ENCODE results near the gene ZBTB32.

ZBTB32 gene

DNA sequence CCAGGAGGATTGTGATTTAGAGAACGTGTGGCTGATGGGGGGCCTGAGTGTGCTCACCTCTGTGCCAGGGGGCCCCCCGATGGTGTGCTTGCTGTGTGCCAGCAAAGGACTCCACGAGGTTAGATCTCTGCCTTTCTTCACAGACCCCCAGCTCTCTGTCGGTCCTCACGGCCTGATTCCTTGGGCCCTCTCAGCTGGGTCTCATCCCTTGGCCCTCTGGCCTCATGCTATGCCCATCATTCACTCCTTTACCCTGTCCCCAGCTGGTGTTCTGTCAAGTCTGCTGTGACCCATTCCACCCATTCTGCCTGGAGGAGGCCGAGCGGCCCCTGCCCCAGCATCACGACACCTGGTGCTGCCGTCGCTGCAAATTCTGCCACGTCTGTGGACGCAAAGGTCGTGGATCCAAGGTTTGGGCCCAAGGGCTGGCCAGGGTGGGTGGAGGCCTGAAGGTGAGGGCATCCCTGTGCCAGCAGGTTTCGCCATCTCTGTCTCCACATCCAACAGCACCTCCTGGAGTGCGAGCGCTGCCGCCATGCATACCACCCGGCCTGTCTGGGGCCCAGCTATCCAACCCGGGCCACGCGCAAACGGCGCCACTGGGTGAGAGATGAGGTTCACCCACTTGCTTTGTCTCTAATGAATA is 21.0 kb downstream of the ZBTB32 start:
- Histone ChIP-seq H3K27me3 (ENCODE audit: control insufficient read depth in 5 of 5, insufficient read depth in 4 of 5, low read length in 5 of 5) (no peaks in the 10 kb centered on the region), H3K4me1 (ENCODE audit: control insufficient read depth in 5 of 5, insufficient read depth in 5 of 5, low read length in 5 of 5) (no peaks in the 10 kb centered on the region), H3K36me3 (ENCODE audit: control insufficient read depth in 5 of 5, insufficient read depth in 5 of 5, low read length in 5 of 5) (peaks cover 0 to 97% (median 92%) of the 10 kb centered on the region in 5 donors), H3K9ac (ENCODE audit: low read length in 5 of 5) (no peak overlapping the region), H3K9me3 (ENCODE audit: control insufficient read depth in 5 of 5, low read length in 5 of 5) (no peaks in the 10 kb centered on the region), H3K4me3 (ENCODE audit: low read depth in 1 of 5, low read length in 5 of 5) (no peak overlapping the region), H3K27ac (ENCODE audit: low read depth, low read length) (no peak overlapping the region)

DNA sequence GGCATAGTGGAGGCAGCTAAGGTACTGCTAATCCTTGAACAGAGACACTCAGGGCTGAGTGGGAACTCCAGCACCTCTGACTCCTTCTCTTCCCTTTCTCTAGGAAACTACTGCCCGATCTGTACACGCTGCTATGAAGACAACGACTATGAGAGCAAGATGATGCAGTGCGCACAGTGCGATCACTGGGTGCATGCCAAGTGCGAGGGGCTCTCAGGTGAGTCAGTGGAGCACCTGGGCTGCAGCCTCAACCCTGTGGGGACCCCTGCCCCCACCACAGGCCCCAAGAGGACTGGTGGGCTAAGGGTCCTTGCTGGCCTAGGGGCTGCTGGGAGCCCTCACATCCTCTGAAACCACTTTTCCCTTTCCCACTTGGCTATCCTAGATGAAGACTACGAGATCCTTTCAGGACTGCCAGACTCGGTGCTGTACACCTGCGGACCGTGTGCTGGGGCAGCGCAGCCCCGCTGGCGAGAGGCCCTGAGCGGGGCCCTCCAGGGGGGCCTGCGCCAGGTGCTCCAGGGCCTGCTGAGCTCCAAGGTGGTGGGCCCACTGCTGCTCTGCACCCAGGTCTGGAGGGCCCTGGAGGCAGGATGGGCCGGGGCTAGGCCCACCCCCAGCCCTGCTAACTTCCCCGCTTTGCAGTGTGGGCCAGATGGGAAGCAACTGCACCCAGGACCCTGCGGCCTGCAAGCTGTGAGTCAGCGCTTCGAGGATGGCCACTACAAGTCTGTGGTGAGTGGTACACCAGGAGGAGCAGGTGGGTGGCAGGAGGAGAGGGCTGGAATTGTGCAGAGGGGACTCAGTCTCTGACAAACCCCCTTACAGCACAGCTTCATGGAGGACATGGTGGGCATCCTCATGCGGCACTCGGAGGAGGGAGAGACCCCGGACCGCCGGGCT is 22.9 kb downstream of the ZBTB32 start:
- Histone ChIP-seq H3K4me3 (ENCODE audit: low read depth in 1 of 5, low read length in 5 of 5) (no peak overlapping the region), H3K4me1 (ENCODE audit: control insufficient read depth in 5 of 5, insufficient read depth in 5 of 5, low read length in 5 of 5) (no peaks in the 10 kb centered on the region), H3K36me3 (ENCODE audit: control insufficient read depth in 5 of 5, insufficient read depth in 5 of 5, low read length in 5 of 5) (peaks cover 0 to 100% (median 98%) of the 10 kb centered on the region in 5 donors), H3K9me3 (ENCODE audit: control insufficient read depth in 5 of 5, low read length in 5 of 5) (no peaks in the 10 kb centered on the region), H3K27ac (ENCODE audit: low read depth, low read length) (no peak overlapping the region), H3K9ac (ENCODE audit: low read length in 5 of 5) (no peak overlapping the region), H3K27me3 (ENCODE audit: control insufficient read depth in 5 of 5, insufficient read depth in 4 of 5, low read length in 5 of 5) (no peaks in the 10 kb centered on the region)

DNA sequence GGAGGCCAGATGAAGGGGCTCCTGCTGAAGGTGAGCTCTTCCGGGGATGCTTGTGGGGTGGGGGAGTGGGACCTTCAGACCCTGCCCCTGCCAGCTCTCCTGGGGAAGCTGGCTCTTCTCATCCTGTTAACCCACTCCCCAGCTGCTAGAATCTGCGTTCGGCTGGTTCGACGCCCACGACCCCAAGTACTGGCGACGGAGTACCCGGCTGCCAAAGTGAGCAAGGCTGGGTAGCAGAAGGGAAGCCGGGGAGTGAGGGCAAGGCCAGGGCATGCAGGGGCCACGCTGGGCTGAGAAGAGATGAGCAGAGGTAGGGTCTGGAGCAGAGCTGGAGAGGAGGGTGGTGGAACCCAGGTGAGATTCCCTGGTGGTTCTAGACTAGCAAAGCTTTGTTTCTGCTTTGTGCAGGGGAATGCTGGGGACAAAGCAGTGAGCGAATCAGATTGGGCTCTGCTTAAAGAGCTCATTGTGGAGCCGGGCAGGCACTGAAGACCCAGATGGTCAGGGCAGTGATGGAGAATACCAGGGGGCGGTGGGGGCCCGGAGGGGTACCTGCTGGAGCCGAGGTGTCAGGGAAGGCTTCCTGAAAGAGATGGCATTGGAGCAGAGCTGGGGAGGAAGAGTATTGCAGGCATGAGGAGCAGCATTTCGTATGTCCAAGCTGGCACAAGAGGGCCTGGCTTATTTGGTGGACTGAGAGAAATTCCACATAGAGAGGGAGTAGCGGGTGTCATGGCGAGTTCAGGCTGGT is 23.8 kb downstream of the ZBTB32 start:
- no peak overlapping the region for H3K9ac ChIP-seq (ENCODE audit: low read length in 5 of 5)
- H3K27me3 ChIP-seq (ENCODE audit: control insufficient read depth in 5 of 5, insufficient read depth in 4 of 5, low read length in 5 of 5): no peaks in the 10 kb centered on the region
- peaks cover 0 to 99% (median 96%) of the 10 kb centered on the region in 5 donors for H3K36me3 ChIP-seq (ENCODE audit: control insufficient read depth in 5 of 5, insufficient read depth in 5 of 5, low read length in 5 of 5)
- no peak overlapping the region for H3K4me3 ChIP-seq (ENCODE audit: low read depth in 1 of 5, low read length in 5 of 5)
- H3K27ac ChIP-seq (ENCODE audit: low read depth, low read length): no peak overlapping the region
- H3K4me1 ChIP-seq (ENCODE audit: control insufficient read depth in 5 of 5, insufficient read depth in 5 of 5, low read length in 5 of 5): no peaks in the 10 kb centered on the region
- no peaks in the 10 kb centered on the region for H3K9me3 ChIP-seq (ENCODE audit: control insufficient read depth in 5 of 5, low read length in 5 of 5)

DNA sequence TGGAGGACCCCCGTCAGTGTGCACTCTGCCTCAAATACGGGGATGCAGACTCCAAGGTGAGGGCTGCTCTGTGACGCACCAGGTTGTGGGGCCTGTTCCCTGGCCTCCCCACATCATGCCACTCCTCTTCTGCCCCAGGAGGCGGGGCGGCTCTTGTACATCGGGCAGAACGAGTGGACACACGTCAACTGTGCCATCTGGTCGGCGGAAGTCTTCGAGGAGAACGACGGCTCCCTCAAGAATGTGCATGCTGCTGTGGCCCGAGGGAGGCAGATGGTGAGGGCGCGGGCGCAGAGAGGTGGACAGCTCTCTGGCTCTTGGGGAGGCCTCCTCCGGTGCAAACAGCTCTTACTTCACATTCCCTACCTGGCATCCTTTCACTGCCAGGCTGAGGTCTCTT is 24.7 kb downstream of the ZBTB32 start:
- no peak overlapping the region for H3K27ac ChIP-seq (ENCODE audit: low read depth, low read length)
- H3K9me3 ChIP-seq (ENCODE audit: control insufficient read depth in 5 of 5, low read length in 5 of 5): no peaks in the 10 kb centered on the region
- H3K4me1 ChIP-seq (ENCODE audit: control insufficient read depth in 5 of 5, insufficient read depth in 5 of 5, low read length in 5 of 5): no peaks in the 10 kb centered on the region
- no peak overlapping the region for H3K9ac ChIP-seq (ENCODE audit: low read length in 5 of 5)
- peaks cover 0 to 98% (median 94%) of the 10 kb centered on the region in 5 donors for H3K36me3 ChIP-seq (ENCODE audit: control insufficient read depth in 5 of 5, insufficient read depth in 5 of 5, low read length in 5 of 5)
- H3K4me3 ChIP-seq (ENCODE audit: low read depth in 1 of 5, low read length in 5 of 5): no peak overlapping the region
- H3K27me3 ChIP-seq (ENCODE audit: control insufficient read depth in 5 of 5, insufficient read depth in 4 of 5, low read length in 5 of 5): no peaks in the 10 kb centered on the region

DNA sequence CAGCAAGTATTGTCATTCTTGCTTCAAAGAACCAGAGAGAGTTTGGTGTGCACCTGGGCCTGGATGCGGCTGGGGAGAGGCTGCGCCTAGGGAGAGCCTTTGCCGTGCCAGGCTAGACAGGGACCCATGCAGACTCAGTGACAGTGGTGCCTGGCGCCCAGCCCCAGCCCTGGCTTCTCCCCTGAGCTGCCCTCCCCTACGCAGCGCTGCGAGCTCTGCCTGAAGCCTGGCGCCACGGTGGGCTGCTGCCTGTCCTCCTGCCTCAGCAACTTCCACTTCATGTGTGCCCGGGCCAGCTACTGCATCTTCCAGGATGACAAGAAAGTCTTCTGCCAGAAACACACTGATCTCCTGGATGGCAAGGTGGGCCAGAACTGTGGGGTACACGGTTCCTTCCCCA is 25.4 kb downstream of the ZBTB32 start:
- Histone ChIP-seq H3K9me3 (ENCODE audit: control insufficient read depth in 5 of 5, low read length in 5 of 5) (no peaks in the 10 kb centered on the region), H3K27ac (ENCODE audit: low read depth, low read length) (no peak overlapping the region), H3K36me3 (ENCODE audit: control insufficient read depth in 5 of 5, insufficient read depth in 5 of 5, low read length in 5 of 5) (peaks cover 0 to 98% (median 94%) of the 10 kb centered on the region in 5 donors), H3K27me3 (ENCODE audit: control insufficient read depth in 5 of 5, insufficient read depth in 4 of 5, low read length in 5 of 5) (no peaks in the 10 kb centered on the region), H3K4me3 (ENCODE audit: low read depth in 1 of 5, low read length in 5 of 5) (no peak overlapping the region), H3K4me1 (ENCODE audit: control insufficient read depth in 5 of 5, insufficient read depth in 5 of 5, low read length in 5 of 5) (no peaks in the 10 kb centered on the region), H3K9ac (ENCODE audit: low read length in 5 of 5) (no peak overlapping the region)

DNA sequence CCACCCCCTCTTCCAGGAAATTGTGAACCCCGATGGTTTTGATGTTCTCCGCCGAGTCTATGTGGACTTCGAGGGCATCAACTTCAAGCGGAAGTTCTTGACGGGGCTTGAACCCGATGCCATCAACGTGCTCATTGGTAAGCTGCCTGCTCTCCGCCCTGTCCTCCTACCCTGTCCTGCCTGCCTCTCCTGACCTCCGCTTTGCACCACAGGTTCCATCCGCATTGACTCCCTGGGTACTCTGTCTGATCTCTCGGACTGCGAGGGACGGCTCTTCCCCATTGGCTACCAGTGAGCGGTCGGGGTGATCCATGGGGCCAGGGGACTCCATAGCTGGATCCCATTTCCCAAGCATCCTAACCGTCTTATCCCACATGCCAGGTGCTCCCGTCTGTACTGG is 26.0 kb downstream of the ZBTB32 start:
- Histone ChIP-seq H3K36me3 (ENCODE audit: control insufficient read depth in 5 of 5, insufficient read depth in 5 of 5, low read length in 5 of 5) (peaks cover 0 to 98% (median 94%) of the 10 kb centered on the region in 5 donors), H3K4me3 (ENCODE audit: low read depth in 1 of 5, low read length in 5 of 5) (no peak overlapping the region), H3K4me1 (ENCODE audit: control insufficient read depth in 5 of 5, insufficient read depth in 5 of 5, low read length in 5 of 5) (no peaks in the 10 kb centered on the region), H3K27me3 (ENCODE audit: control insufficient read depth in 5 of 5, insufficient read depth in 4 of 5, low read length in 5 of 5) (no peaks in the 10 kb centered on the region), H3K27ac (ENCODE audit: low read depth, low read length) (no peak overlapping the region), H3K9me3 (ENCODE audit: control insufficient read depth in 5 of 5, low read length in 5 of 5) (no peaks in the 10 kb centered on the region), H3K9ac (ENCODE audit: low read length in 5 of 5) (no peak overlapping the region)

DNA sequence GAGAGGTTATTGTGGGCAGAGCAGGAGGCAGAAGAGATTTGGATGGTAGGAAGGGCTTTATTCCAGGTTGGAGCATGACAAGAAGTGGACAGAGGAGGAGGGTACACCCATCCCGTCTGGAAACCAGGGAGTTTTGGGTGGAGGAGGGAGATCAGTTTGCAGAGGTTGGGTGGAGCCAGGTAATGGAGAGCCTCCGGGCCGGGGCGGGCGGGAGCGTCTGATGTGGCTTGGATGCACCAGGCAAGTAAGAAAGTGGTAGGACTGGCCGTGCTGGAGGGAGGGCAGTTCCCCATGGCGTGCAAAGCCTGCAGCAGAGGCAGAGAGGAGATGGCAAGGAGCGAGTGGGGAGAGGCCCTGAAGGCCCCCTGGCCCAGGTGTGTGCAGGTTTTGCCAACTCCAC is 27.0 kb downstream of the ZBTB32 start:
- H3K4me1 ChIP-seq (ENCODE audit: control insufficient read depth in 5 of 5, insufficient read depth in 5 of 5, low read length in 5 of 5): no peaks in the 10 kb centered on the region
- no peaks in the 10 kb centered on the region for H3K9me3 ChIP-seq (ENCODE audit: control insufficient read depth in 5 of 5, low read length in 5 of 5)
- H3K9ac ChIP-seq (ENCODE audit: low read length in 5 of 5): no peak overlapping the region
- H3K4me3 ChIP-seq (ENCODE audit: low read depth in 1 of 5, low read length in 5 of 5): no peak overlapping the region
- no peak overlapping the region for H3K27ac ChIP-seq (ENCODE audit: low read depth, low read length)
- no peaks in the 10 kb centered on the region for H3K27me3 ChIP-seq (ENCODE audit: control insufficient read depth in 5 of 5, insufficient read depth in 4 of 5, low read length in 5 of 5)
- H3K36me3 ChIP-seq (ENCODE audit: control insufficient read depth in 5 of 5, insufficient read depth in 5 of 5, low read length in 5 of 5): peaks cover 0 to 96% (median 89%) of the 10 kb centered on the region in 5 donors

DNA sequence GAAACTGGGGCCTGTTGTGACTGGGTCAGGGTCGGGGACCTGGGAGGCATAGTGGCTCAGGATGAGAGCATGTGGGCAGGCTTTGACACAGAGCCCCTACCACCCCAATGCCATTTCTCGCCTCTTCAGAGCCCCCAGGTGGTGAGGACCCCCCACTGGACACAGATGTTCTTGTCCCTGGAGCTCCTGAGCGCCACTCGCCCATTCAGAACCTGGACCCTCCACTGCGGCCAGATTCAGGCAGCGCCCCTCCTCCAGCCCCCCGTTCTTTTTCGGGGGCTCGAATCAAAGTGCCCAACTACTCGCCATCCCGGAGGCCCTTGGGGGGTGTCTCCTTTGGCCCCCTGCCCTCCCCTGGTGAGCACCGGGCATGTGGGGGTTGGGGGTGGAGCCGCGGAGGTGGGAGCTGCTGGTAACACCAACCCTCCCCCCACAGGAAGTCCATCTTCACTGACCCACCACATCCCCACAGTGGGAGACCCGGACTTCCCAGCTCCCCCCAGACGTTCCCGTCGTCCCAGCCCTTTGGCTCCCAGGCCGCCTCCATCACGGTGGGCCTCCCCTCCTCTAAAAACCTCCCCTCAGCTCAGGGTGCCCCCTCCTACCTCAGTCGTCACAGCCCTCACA is 27.5 kb downstream of the ZBTB32 start:
- H3K36me3 ChIP-seq (ENCODE audit: control insufficient read depth in 5 of 5, insufficient read depth in 5 of 5, low read length in 5 of 5): peaks cover 0 to 96% (median 91%) of the 10 kb centered on the region in 5 donors
- H3K27me3 ChIP-seq (ENCODE audit: control insufficient read depth in 5 of 5, insufficient read depth in 4 of 5, low read length in 5 of 5): no peaks in the 10 kb centered on the region
- no peaks in the 10 kb centered on the region for H3K9me3 ChIP-seq (ENCODE audit: control insufficient read depth in 5 of 5, low read length in 5 of 5)
- H3K4me1 ChIP-seq (ENCODE audit: control insufficient read depth in 5 of 5, insufficient read depth in 5 of 5, low read length in 5 of 5): no peaks in the 10 kb centered on the region
- H3K9ac ChIP-seq (ENCODE audit: low read length in 5 of 5): no peak overlapping the region
- H3K27ac ChIP-seq (ENCODE audit: low read depth, low read length): no peak overlapping the region
- no peak overlapping the region for H3K4me3 ChIP-seq (ENCODE audit: low read depth in 1 of 5, low read length in 5 of 5)

DNA sequence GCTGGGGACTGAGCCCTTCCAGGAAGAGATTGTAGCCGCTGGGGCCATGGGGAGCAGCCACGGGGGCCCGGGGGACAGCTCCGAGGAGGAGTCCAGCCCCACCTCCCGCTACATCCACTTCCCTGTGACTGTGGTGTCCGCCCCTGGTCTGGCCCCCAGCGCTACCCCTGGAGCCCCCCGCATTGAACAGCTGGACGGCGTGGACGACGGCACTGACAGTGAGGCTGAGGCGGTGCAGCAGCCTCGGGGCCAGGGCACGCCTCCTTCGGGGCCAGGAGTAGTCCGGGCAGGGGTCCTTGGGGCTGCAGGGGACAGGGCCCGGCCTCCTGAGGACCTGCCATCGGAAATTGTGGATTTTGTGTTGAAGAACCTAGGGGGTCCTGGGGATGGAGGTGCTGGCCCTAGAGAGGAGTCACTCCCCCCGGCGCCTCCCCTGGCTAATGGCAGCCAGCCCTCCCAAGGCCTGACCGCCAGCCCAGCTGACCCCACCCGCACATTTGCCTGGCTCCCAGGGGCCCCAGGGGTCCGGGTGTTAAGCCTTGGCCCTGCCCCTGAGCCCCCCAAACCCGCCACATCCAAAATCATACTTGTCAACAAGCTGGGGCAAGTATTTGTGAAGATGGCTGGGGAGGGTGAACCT is 28.3 kb downstream of the ZBTB32 start:
- H3K27ac ChIP-seq (ENCODE audit: low read depth, low read length): no peak overlapping the region
- no peaks in the 10 kb centered on the region for H3K9me3 ChIP-seq (ENCODE audit: control insufficient read depth in 5 of 5, low read length in 5 of 5)
- H3K27me3 ChIP-seq (ENCODE audit: control insufficient read depth in 5 of 5, insufficient read depth in 4 of 5, low read length in 5 of 5): no peaks in the 10 kb centered on the region
- H3K9ac ChIP-seq (ENCODE audit: low read length in 5 of 5): no peak overlapping the region
- H3K4me1 ChIP-seq (ENCODE audit: control insufficient read depth in 5 of 5, insufficient read depth in 5 of 5, low read length in 5 of 5): no peaks in the 10 kb centered on the region
- H3K36me3 ChIP-seq (ENCODE audit: control insufficient read depth in 5 of 5, insufficient read depth in 5 of 5, low read length in 5 of 5): peaks cover 0 to 96% (median 91%) of the 10 kb centered on the region in 5 donors
- no peak overlapping the region for H3K4me3 ChIP-seq (ENCODE audit: low read depth in 1 of 5, low read length in 5 of 5)

Measured in subcutaneous abdominal adipose tissue (tissue), 5 donors.